ENCODE results near the gene TBRG1.
A peak's percentile ranks its signal among the peaks of the same experiment; 100 is the strongest.

The TBRG1 gene

GRCh38 chr11:124618863-124619262, 3.8 kb upstream of the TBRG1 start:
- no peak for DNase-seq

- no peak for DNase-seq
Observed at GRCh38 chr11:124623861-124624525, 1.3 kb downstream of the TBRG1 start.

DNA sequence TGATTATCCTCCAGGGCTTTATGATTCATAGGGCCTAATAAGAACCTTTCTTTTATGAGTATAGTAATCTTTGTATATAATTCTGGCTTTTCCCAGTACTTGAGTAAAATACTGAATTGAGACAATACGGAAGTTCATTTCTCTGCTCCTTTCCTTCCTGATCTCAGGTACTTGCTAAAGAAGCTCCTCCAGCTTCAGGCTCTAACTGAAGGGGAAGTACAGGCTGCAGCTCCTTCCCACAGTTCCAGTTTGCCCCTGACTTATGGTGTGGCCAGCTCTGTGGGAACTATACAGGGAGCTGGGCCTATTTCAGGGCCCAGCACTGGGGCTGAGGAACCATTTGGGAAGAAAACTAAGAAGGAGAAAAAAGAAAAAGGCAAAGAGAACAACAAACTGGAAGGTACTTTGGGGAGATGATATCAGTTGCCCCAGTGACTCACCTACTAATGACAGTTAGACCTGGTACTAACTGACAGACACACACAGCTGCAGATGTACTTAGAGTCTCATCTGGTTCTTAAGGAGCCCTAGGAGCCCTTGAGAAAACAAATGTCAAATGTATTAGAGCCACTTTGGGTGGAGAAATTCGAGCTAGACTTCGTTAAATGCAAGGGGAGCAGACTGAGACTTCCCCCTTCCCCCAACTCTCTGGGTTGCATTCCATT, 3.0 kb downstream of the TBRG1 start:
- DNase-seq: no peak

GRCh38 chr11:124627546-124627945, 4.9 kb downstream of the TBRG1 start:
- DNase-seq: no peak

DNA sequence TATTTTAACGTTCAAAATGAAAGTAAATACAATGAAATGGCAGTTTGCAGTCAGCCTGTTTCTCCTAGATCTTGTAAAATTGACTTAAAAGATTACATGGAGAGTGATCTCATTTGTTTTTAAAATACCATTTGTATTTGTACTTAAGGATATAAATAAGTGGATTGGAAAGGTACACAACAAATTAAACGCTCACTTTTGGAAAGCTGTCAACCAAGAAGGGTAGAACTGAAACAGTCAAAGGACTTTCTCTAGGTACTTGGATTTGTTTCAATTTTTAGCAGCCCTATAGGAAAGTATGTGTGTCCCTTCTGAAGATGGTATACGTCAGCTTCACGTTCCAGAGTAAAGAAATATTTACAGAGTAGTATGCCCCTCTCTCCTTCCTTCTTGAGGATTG, 7.3 kb downstream of the TBRG1 start:
- DNase-seq: no peak

- no peak for DNase-seq
Observed at GRCh38 chr11:124633355-124633754, 10.7 kb downstream of the TBRG1 start.

DNA sequence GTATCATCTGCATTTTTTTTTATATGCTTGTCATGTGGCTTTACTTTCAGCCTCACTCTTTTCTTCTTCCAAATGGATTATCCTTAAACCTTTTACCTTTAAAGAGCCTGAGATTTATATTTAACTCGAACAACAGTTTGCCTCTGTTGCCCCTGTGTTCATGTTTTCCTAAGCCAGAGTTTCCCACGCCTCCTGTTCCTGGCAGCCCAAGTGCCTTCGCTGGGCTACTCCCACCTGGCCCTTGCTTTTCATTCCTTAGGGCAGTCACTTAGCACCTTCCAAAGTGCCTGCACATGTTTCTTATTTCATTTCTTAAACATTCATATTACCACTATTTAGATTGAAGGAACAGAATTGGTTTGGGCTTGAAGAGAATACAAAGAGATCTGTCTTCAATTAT, 13.3 kb downstream of the TBRG1 start:
- no peak for DNase-seq

- DNase-seq: no peak
Observed at GRCh38 chr11:124638500-124638899, 15.8 kb downstream of the TBRG1 start.

GRCh38 chr11:124639186-124639585, 16.5 kb downstream of the TBRG1 start:
- DNase-seq: no peak

DNA sequence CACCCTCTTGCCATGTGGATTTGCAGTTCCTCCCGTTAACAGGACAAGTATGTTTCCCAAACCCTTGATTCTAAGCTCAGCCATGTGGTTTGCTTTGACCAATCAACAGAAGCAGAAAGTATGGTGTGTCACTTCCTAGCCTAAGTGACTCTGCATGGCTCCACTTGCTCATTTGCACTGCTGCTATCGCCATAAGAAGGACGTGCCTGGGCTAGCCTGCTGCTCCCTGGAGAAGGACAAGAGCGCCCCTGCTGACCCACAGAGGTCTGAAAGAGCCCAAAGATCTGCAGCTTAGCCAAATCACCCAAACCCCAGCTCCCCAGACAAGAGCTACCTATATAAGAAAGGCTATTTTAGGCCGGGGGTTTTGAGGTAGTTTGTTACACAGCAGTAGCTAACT, 18.0 kb downstream of the TBRG1 start:
- no peak for DNase-seq

- DNase-seq: no peak
Observed at GRCh38 chr11:124642628-124643027, 20.0 kb downstream of the TBRG1 start.

GRCh38 chr11:124643042-124643604, 20.5 kb downstream of the TBRG1 start:
- no peak for DNase-seq

DNA sequence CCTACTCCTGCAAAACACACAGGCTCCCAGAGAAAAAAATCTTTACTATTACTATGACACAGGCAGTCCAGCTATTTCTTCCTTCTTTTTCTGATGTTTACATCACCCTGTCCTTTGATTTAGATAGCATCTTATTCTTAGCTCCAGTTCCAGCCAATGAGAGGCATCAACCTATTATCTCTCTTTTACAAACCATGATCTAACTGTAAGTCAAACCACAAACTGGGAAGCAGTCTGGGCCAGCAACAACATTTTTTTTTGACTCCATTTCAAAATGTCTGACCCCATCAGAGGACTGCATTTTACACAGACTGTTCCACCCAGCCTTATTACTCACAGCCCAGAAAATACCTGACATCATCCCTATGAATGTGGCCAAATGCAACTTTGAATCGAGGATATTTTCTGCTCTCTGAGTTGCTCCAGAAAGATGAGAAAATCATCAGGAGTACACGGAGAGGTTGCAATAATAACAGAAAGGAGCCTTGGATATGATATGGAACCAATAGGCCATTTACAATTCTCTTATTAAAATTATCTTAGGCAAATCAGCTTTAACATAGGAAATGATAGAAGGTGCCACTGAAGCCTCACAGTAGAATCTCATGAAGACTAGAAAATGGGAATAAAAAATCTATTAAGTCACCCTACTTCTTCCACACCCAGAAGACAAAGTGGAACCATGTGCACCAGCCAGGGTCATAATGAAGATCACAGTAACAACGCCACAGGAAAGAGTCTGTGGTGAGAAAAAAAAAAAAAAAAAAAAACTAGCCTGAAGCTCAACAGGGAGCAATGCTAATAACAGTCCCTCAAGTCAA, 21.2 kb downstream of the TBRG1 start:
- no peak for DNase-seq

- peak; percentile 73 for DNase-seq
Observed at GRCh38 chr11:124644426-124645280, 22.0 kb downstream of the TBRG1 start.

GRCh38 chr11:124646148-124646547, 23.5 kb downstream of the TBRG1 start:
- no peak for DNase-seq

DNA sequence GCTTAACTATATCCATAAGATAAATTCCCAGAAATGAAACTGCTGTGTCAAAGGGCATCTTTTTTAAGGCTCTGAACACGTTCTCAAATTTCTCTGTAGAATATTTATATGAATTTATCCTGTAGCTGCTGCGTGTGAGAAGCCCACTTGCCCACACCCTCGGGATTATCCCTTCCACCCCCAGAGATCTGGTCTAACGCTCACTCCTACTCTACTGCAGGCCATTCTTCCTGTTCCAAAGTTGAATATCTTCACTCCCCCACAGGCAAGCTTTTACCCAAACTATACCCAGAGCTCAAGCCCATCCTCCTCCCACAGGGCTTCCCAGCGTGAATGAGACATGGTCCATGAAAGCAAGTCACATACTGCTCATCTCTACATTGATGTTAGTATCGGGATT, 25.9 kb downstream of the TBRG1 start:
- no peak for DNase-seq

- DNase-seq: peak; percentile 63
Observed at GRCh38 chr11:124656774-124657630, 34.3 kb downstream of the TBRG1 start.

DNA sequence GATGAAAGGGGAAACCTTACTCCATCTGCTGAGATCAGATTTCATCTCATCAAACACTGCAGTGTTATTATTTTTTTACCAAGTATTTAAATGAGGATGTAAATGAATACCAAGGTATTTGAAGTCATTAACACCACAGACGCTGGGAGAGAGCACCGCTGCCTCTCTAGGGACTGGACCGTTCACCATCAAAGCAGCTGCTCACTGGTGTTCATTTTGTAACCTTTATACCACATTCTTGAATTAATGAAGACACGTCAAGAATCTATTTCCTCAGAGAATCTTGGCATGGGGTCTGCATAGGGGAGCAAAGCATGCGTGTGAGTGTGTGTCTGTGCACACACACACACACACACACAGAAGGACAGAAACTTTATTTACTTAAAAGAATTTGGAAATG, 35.2 kb downstream of the TBRG1 start:
- DNase-seq: no peak

DNA sequence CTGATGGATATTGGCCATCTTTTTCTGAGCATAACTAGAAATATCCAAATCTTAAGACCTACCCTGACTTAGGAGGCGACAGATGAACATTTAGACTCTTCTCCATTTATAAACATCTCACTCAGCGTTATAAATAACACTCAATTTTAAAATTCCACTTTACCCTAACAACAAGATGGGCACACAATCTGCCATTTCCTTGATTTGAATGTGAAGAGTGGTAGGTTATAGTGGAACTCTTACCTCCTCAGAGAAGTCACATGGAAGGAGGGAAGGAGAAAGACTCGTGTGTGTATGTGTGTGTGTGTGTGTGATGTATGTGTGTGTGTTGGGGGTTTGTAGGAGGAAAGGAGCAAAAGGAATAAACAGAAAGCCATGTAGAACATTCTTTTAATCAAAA, 35.8 kb downstream of the TBRG1 start:
- DNase-seq: no peak

GRCh38 chr11:124658986-124659385, 36.3 kb downstream of the TBRG1 start:
- no peak for DNase-seq

DNA sequence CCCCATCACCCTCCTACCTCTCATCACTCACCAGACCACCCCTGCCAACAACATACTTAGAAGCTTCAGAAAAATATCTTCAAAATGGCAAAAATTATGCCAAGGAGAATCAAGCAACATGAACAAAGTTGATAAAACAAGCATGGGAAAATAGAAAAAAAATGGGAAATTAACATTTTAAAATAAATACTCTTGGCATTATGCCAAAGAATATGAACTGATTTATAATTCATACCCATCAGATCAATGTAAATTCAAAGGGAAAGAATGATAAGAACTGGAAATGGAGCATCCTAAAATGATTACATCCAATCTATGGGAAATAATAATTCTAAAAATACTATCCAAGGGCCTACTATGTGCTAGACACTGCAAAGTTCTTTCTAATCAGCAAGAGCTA, 38.9 kb downstream of the TBRG1 start:
- no peak for DNase-seq

GRCh38 chr11:124662106-124662505, 39.4 kb downstream of the TBRG1 start:
- DNase-seq: no peak
